Activated T-helper 9 cell treated with anti-CD3 and anti-CD28 coated beads, Interleukin-2, amount 50 U/mL, for 16 hours (primary cell): ENCODE measurements around the gene SOCS7.

ENCODE experiments used
- DNase-seq: peaks from one replicate; pipeline ENCODE4 v3.0.0-alpha.2; 2020; ENCODE audit warnings: low read depth

Gene SOCS7, protein sequence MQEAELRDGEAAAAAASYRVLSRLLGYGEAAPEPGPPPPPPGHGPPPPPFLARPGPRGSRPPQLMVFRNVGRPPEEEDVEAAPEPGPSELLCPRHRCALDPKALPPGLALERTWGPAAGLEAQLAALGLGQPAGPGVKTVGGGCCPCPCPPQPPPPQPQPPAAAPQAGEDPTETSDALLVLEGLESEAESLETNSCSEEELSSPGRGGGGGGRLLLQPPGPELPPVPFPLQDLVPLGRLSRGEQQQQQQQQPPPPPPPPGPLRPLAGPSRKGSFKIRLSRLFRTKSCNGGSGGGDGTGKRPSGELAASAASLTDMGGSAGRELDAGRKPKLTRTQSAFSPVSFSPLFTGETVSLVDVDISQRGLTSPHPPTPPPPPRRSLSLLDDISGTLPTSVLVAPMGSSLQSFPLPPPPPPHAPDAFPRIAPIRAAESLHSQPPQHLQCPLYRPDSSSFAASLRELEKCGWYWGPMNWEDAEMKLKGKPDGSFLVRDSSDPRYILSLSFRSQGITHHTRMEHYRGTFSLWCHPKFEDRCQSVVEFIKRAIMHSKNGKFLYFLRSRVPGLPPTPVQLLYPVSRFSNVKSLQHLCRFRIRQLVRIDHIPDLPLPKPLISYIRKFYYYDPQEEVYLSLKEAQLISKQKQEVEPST

DNA sequence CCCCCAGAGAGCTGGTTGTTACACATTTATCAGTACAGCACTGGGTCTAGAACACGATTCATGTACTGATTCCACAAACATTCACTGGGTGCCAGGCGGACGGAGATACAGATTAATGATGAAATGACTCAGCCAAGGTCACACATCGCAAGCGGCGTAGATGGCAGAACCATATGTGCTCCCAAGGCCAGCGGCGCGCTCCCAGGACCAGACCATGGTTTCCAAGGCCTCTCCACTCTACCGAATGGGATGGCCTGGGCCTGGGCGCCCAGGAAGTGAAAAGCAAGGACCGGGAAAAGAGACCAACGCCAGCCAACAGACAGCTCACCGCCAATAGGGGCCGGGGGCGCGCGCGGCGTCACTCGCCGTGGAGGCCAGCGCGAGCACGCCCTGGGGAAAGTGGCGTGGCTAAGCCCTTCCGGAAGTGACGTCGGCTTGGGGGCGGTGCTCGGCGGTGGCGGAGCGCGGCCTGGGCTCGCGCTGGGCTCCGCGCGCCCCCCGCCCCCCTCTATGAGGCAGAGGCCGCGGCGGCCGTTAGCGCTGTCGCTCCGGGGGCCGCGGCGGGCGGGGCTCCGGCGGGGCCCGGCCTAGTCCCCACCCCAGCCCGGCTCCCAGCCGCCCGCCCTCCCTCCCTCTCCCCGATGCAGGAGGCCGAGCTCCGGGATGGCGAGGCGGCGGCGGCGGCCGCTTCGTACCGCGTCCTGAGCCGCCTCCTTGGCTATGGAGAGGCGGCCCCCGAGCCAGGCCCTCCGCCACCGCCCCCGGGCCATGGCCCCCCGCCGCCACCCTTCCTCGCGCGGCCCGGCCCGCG is at the start of gene SOCS7:
Gene SOCS7 (plus strand): TSS at position 433 of the 811 bp plus-strand sequence. CDS start 209 bp downstream, at position 642.
- DNase-seq, result peak; percentile 87

DNA sequence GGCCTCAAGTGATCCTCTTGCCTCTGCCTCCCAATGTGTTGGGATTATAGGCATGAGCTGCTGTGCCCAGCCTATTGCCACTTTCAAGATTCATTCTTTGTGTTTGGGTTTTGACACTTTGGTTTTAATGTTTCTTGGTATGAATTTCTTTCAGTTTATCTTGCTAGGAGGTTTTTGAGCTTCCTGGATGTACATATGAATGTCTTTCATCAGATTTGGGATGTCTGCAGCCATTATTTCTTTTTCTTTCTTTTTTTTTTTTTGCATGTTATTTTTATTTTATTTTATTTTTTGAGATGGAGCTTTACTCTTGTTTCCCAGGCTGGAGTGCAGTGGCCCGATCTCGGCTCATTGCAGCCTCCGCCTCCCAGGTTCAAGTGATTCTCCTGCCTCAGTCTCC is 36.1 kb upstream of the SOCS7 start:
- DNase-seq, result no peak

DNA sequence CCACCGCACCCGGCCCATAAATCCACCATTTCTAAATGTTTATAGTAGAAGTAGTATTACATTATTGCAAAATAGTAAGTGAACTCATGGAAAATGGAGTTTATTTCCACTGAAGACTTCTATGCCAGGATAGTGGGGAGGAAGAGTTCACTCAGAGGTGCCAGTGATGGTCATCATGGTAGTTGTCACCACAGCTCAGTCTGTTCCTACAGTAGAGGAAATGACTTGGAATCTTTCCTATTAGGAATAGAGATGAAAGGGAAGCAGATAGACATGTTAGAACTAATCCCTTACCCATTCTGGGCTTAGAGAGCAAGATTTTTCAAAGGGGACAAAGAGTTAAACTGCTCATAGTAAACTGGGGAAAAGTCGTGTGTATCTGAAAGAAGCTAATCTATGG is 34.6 kb upstream of the SOCS7 start:
- DNase-seq, result no peak

DNA sequence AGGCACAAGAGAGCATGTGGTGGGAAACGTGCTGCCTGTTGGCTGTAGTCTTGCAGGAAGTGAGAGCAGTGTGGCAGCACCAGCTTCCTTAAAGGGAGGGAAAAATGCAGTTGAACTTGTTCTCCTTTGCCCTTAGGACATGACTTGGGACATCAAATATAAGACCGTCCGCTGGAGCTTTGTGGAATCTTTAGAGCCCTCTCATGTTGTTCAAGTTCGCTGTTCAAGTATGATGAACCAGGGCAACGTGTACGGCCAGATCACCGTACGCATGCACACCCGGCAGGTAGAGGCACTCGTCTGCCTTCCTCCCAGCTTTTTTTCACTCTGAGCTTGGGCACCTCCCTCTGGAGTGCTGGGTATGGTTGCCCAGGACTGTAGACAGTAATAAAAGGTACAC is 31.2 kb upstream of the SOCS7 start:
- no peak for DNase-seq

DNA sequence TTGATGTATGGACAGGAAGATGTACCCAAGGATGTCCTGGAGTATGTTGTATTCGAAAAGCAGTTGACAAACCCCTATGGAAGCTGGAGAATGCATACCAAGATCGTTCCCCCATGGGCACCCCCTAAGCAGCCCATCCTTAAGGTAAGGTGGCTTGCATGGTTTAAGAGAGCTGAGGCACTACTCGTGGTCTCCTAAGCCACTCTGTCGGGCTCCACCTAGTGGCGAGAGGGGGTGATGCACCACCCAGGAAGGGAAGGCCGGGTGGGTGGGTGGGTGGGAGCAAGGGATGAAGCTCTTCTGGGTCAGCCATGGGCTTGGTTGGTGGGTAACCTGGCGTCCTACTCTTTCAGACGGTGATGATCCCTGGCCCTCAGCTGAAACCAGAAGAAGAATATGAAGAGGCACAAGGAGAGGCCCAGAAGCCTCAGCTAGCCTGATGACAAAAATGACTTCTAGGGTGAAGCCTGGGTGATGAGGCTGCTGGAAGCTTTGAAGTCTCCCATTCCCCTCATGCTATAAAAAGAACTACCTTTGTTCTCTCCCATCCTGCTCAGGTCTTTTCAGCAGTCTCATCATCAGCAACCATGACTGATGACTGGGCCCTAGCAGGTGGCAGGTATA is 29.4 kb upstream of the SOCS7 start:
- peak; percentile 54 for DNase-seq

DNA sequence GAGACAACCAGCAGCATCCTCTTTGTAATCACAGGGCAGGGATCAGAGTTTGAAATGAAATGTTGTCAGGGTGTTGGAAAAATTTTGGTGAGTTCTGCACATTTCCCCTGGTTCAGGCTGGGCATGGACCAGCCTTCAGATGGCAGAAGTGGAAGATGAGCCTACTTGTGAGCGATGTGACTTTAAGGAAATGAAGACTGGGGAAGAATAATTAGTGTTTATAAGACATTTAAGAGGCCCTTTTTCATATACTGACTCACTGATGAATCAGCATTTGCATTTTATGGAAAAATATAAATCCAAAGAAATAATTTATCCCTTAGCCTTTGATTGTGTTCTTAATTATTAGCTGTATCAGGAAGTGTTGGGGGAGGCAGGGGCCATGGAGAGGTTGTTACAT is 28.7 kb upstream of the SOCS7 start:
- DNase-seq, result no peak

DNA sequence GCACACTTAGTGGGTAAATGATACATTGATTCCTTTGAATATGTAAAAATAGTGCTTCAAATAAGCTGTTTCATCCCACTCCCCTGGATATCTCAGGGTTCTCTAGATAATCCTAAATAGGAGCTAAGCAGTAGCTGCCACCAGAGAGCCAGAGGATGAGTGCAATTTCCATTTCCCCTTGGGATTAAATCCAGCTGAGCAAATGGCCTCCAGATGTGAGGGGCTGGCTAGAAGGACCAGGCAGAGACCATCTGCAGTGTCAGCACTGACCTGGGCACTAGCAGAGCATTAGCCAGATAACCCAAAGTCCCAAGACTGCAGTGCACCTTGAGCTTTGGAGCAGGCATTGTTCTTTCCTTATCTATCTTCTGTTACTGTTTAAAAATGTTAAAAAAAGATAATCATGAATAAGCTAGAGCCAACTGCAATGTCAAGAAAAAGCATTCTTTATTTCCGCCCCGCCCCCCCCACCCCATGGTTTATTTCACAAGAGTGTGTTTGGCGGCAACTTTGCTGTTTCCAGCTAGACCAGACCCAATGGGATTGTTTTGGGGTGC is 27.4 kb upstream of the SOCS7 start:
- DNase-seq, result no peak

DNA sequence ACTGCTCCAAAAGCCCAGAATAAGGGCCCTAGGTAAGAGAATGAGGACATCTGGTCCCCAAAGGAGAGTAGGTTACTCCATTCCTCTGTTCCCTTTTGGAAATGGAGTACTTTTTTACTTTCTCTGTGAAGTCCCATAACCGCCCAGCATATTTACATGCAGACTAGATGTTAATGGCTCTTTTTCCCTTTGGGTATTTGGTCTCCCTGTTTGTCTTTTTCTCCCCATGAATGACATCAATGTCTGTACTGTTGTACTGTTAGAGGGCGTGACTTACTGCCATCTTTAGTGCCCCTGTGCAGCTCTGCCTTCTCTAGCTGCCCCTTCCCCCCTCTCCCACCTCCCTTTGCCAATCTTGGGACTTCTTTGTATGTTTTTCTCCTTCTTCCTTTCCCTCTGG is 26.9 kb upstream of the SOCS7 start:
- DNase-seq, result no peak

DNA sequence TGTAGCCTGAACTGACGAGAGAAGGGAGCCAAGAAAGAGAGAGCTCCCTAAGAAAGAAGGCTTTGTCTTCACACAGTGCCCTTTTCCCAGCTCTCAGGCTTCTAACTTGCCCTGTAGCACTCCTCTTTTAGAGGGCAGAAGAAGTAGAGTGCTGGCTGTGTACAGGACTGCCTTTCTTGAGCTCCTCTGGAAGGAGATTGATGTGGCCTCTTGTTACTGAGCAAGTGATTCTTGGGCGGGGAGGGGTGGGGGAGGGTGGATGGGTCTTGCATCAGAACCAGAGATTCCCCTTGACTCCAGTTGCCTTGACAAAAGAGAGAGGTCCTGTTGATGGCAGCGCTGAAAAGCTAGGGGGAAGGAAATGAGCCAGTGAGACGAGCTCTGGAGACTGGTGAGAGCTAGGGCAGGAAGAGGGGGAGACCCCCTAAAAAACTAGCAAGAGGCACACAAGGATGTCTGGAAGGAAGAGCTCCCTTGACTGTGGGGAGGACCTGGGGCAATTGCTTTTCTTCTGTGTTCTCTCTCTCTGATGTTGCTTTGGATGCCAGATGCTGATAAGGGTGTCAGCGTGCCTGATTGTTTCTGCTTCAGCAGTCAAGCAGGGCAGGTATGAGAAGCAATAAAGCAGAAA is 26.3 kb upstream of the SOCS7 start:
- DNase-seq, result no peak

DNA sequence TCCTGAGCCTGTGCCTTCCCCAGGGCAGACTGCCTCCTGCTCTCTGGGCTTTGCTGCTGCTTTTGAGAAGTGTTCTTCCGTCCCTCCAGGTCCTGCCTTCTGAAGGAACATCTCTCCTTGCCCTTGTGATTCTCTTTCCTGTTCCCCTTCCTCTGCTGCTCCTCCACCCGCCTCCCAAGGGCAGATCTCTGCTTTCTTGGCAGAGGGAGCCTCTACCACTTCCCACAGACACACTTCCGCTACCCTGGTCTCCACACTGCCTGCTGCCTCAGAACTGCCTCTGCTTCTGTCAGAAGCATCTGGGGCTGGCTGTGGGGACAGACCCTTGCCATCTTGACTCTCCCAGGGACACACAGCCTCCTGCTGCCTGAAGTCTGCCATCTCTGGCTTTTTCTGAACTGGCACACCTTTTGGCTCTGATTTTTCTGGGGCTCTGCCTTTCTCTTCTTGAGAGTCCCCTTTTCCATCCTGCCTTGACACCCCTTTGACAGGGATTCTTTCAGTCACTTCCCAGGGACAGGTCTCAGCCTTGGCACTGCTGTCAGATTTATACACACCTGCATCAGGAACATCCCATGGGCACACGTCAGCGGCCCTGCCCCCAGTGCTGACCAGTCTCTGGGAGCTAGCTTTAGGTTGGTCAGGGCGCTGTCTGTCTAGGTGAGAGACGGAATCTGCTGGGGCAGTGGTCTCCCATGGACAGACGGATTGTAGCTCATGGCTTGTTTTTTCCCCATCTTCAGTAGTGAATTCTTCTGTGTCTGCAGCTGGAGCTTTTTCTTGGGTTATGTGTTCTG is 24.4 kb upstream of the SOCS7 start:
- no peak for DNase-seq

DNA sequence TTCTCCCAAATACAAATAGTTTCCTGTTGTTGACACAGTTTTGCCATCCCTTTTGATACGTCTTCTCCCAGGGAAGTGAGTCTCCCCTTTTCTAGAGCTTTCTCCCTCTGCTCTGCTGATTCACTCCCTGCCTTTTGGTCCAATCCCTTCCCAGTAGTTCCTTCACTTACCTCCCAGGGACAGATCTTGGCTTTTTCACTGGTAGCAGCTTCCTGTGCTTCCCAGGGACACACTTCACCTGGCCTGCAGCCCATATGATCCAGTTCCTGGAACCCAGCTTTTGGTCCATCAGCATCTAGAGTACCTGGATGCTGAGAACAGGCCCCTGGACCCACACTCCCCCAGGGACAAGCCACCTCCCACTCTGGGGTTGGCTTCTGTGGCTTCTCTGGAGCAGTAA is 23.7 kb upstream of the SOCS7 start:
- DNase-seq, result no peak

DNA sequence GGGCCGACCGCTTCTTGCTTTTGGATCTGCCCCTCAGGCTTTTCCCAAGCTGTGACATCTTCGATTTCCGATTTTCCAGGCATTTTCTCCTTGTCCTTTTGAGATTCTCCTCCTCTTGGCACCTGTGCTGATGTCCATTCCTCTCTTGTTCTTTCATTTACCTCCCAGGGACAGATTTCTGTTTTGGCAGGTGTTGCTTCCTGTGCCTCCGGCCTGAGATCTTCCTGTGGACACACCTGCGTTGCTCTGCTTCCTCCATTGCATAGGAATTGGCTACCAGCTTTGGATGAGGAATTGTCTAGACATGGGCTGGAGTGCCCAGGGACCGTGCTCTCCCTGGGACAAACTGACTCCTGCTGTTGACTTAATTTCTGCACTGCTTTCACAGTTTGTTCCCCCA is 23.0 kb upstream of the SOCS7 start:
- no peak for DNase-seq

DNA sequence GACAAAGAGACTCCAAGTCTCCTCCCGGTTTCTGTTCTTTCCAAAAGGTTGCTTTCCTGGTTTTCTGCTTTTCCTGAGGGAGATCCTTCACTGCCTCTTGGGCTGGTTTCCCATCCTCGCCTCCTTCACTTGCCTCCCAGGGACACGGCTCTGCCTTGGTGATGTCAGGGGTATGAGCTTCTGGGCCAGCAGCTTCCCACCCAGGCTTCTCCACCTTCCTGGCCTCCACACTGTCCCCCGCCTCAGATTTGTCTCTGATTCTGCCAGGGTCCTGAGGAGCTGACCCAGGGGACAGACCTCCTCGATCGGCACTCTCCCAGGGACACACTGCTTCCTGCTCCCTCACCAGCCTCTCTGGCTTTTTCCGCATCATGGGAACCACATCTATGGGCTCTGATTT is 22.4 kb upstream of the SOCS7 start:
- DNase-seq, result no peak

DNA sequence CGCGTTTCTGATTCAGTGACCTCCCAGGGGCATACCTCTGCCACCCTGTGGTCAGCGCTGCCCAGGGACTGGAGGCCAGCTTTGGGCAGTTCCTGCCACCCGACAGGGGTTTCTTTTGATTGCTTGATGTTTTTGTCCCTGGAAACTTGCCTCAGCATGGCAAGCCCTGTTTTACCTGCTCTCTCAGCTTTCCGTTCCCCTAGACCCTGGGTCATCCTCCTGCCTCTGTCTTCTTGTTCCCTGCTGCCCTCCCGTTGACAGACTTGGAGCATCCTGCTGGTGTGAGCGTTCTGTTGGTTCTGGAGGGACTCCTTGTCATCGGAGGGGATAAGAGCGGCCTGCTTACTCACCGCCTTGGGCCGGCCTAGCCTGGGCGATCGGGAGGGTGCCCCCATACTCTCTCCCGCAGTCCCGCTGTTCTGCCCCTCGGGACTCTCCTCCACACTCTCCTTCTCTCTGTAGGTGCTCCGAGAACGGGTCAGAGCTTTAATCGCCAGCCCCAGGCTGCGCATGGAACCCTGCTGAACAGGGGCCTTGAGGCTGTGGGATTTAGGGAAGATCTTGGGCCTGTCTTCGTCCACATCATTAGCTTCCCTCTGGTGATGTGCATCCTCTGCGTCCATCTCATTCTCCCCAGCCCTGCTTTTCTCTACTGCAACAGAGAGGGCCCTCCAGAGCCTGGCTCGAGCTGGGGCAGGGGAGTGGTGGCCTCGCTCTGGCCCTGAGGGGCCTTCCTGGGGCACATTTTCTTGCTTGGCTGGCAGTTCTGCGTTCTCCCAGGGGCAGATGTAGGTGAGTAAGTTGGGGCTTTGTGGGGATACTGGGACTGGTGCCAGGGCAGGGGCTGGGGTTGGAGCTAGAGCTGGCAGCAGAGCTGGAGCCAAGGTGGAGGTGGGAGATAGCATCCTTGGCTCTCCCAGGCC is 21.6 kb upstream of the SOCS7 start:
- no peak for DNase-seq

DNA sequence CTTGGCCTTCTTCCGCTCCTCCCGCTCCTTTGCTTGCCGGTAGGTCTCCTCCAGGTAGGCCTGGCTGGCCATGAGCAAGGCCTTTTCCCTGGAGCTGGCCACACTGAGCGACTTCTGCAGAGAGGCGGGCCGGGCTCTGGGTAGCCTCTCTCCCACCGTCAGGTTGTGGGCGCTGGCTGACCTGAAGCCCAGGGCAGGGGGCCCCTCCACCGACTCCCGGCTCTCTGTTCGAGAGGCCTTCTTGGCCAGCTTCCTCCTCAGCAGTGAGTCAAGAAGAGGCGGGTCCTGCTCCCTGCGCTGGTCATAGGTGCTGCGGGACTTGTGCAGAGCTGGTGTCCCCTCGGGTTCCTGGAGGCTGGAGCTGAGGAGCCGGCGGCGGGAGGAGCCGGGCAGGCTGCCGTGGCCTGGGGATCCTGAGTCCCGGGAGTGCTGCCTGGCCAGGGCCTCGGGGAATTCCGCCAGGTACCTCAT is 20.7 kb upstream of the SOCS7 start:
- no peak for DNase-seq

DNA sequence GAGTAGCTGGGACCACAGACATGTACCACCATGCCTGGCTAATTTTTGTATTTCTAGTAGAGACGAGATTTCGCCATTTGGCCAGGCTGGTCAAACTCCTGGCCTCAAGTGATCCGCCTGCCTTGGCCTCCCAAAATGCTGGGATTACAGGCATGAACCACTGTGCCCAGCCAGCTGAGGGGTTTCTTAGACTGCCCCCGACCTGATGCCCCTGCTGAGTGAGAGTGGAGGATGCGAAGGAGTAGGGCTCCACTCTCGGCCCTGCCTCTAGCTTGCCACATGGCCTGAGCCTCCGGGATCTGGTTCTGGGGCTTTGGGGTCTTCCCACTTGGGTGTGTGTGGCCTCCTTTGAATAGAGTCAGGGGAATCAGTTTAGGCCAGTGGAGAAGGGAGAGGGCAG is 18.9 kb upstream of the SOCS7 start:
- no peak for DNase-seq

DNA sequence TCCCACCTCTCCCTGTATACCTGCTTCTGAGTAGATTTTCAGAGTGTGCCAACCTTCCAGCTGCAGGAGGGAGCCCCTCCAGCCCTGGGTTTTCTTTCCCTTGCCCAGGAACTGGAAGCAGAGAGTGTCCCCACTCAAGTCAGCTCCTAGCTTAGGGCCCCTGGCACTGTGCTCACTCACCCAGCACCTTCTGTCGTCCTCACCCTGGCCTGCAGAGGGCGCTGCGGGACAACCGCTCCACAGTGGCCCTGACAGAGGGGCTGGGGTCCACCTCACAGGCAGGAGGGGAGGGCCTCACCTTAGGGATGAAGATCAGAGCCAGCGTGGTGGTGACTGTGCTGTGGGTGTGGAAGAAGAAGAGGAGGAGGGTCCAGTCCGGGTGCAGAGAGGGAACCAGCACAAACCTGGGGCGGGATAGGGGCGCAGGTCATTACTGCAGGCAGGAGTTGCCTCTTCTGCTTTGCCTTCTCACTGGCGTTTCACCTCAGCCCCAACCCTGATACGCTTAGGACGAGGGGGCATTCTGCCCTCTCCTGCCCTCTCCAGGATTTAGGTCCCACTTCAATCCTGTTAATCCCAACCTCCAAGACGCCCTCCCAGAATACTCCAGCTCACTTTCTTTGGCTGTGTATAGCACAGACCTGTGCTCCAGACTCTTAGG is 17.9 kb upstream of the SOCS7 start:
- peak; percentile 21 for DNase-seq

DNA sequence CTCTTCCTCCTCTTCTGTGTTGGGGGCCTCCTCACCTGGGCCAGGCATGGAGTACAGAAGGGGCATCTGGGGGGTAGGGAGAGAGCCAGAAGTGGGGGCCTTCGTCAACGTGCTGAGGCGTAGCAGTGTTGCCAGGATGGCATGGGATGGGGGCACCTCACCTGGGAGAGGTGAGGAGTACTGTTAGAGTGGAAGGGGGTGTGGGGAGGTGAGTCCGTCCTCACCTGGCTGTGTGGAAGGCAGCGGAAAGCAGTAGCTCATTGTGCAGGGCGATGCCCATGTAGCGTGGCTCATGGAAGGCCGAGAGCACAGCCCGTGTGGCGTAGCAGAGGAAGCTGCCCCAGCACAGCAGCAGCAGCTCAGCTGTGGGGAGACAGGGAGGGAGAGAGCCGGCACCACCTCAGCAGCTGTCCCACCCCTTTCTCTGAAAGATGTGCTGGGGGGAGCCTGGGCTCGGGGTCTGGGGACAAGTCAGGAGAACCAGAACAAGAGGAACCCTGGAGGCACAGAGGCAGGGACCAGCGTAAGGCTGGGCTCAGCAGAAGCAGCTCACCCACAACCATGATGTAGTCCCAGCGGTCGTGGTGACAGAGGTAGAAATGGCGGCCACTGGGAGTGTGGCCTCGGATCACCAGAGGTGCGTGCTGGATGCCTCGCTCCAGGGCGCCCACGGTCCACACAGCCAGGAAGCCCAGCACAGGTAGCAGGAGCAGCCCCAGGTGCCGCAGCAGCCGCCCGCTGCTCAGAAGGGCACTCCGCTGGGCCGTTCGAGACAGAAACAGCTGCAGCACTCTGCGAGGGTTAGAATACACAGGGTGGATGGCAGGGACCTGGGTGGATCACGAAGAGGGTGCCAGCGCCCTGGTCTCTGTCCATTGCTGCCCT is 16.9 kb upstream of the SOCS7 start:
- no peak for DNase-seq
